Ovary (tissue), 3 donors: Measurements from ENCODE around the gene GXYLT2.

Source experiments
- CTCF ChIP-seq, 3 donors: fragments of 450-650 bp in 2 of 3; fragments of 200-600 bp in 1 of 3; IDR thresholded peaks; one replicate each; pipeline versions ENCODE4 v1.5.1 to v1.8.0; 2016 to 2022; ENCODE audit warnings: antibody characterized with exemption in 3 of 3, mild to moderate bottlenecking in 1 of 3
- EP300 ChIP-seq: sonication (generic); formaldehyde crosslinking; IDR thresholded peaks from one replicate; pipeline ENCODE4 v1.6.1; 2017; ENCODE audit warnings: antibody characterized with exemption
- POLR2A ChIP-seq: fragments of 450-650 bp; IDR thresholded peaks from one replicate; pipeline ENCODE4 v1.6.1; 2017; ENCODE audit warnings: antibody characterized with exemption, mild to moderate bottlenecking, moderate library complexity
- donor health status: DM: no; HTN: no; CAD: no.

GRCh38 chr3:72919520-72919919, 31.7 kb downstream of the GXYLT2 start:
- TF ChIP-seq CTCF (IDR thresholded peaks at IDR 0.05) (no peak), POLR2A (no peak), EP300 (no peak)
